Esophagus squamous epithelium (tissue), 5 donors: ENCODE results near the gene SYNPR. TPM values are rescaled to one million over a fixed set of nuclear protein-coding genes. Genes with fewer than 3 reads are reported as not detected.

ENCODE experiments used
- DNase-seq: peaks from one replicate; lab custom pipeline; 2025; lab: John Stamatoyannopoulos, UW
- H3K27ac ChIP-seq, 4 donors: fragments of 200-600 bp; sonication (generic); one replicate each; pipeline ENCODE4 v1.5.1; 2016 to 2019; ENCODE audit warnings: mild to moderate bottlenecking in 1 of 4
- H3K27me3 ChIP-seq, 4 donors: fragments of 200-600 bp; sonication (generic); 1 replicate in 3 of 4; 2 replicates in 1 of 4; pipeline versions ENCODE4 v1.5.1 to v1.6.0; 2017 to 2021; ENCODE audit warnings: antibody characterized with exemption in 1 of 4
- H3K36me3 ChIP-seq, 3 donors: fragments of 200-600 bp; sonication (generic); one replicate each; pipeline ENCODE4 v1.5.1; 2016 to 2019
- H3K4me1 ChIP-seq, 3 donors: fragments of 200-600 bp; sonication (generic); one replicate each; pipeline ENCODE4 v1.5.1; 2017 to 2019
- H3K4me3 ChIP-seq, 4 donors: fragments of 200-600 bp; sonication (generic); 1 replicate in 3 of 4; 2 replicates in 1 of 4; pipeline ENCODE4 v1.5.1; 2016 to 2019; ENCODE audit warnings: mild to moderate bottlenecking in 2 of 4, moderate library complexity in 1 of 4
- H3K9me3 ChIP-seq, 3 donors: fragments of 200-600 bp; sonication (generic); one replicate each; pipeline ENCODE4 v1.5.1; 2016 to 2019
- CTCF ChIP-seq, 6 experiments: fragments of 450-650 bp in 4 of 6; fragments of 200-600 bp in 2 of 6; sonication (generic) in 2 of 6; IDR thresholded peaks; one replicate each; pipeline ENCODE4 v1.5.1; 2016 to 2019; ENCODE audit warnings: antibody characterized with exemption in 6 of 6, mild to moderate bottlenecking in 4 of 6, moderate library complexity in 4 of 6
- POLR2A ChIP-seq, 4 donors: fragments of 450-650 bp; IDR thresholded peaks; one replicate each; pipeline ENCODE4 v1.6.1; 2017; ENCODE audit warnings: antibody characterized with exemption in 4 of 4, mild to moderate bottlenecking in 4 of 4, moderate library complexity in 3 of 4
- WGBS, 2 donors: methylation state at CpG; one replicate each; pipeline ENCODE4 v1.1.5; 2018; 5-methylcytosine and 5-hydroxymethylcytosine counted together
- intact Hi-C: fragments of 100-400 bp; cut with DNase I; formaldehyde crosslinking; loops from one replicate; pipeline ENCODE4 v1.15.0; 2022
- total RNA-seq, 4 donors: library from RNA; depleted of rRNA; stranded (reverse); fragments of >200 nt; gene quantifications; one replicate each; pipeline ENCODE4 v1.1.0, GENCODE V29; 2016
- donor health status: DM: yes; HTN: yes; CAD: no.

SYNPR gene
- total RNA-seq, 4 donors from 2014 or later = not detected

- H3K36me3 ChIP-seq = no peaks in the 10 kb centered on the region
- peaks cover 0 to 9% (median 6%) of the 10 kb centered on the region in 3 donors for H3K9me3 ChIP-seq
- intact Hi-C loops = no loop called here
- DNase-seq = no peak
- H3K27me3 ChIP-seq = no peaks in the 10 kb centered on the region
- H3K4me3 ChIP-seq = no peak overlapping the region
- H3K4me1 ChIP-seq = no peaks in the 10 kb centered on the region
- H3K27ac ChIP-seq = no peak overlapping the region
- TF ChIP-seq POLR2A (IDR thresholded peaks at IDR 0.05) = no peak
- no peak for TF ChIP-seq CTCF (IDR thresholded peaks at IDR 0.05)
- WGBS, 2 donors = 70 to 92% methylated on average over 1 of the region's 1 CpG
Observed at GRCh38 chr3:63585927-63586326, 307.8 kb downstream of the SYNPR start.

GRCh38 chr3:63588895-63589294, 310.8 kb downstream of the SYNPR start:
- Histone ChIP-seq H3K4me3 (no peak overlapping the region), H3K36me3 (no peaks in the 10 kb centered on the region), H3K27me3 (no peaks in the 10 kb centered on the region), H3K9me3 (peaks cover 0 to 9% (median 6%) of the 10 kb centered on the region in 3 donors), H3K27ac (no peak overlapping the region), H3K4me1 (no peaks in the 10 kb centered on the region)
- no peak for DNase-seq
- no peak for TF ChIP-seq POLR2A (IDR thresholded peaks at IDR 0.05)
- peak in 1 of 6 experiments; percentile 39 for TF ChIP-seq CTCF (IDR thresholded peaks at IDR 0.05)
- WGBS, 2 donors = 71 to 100% methylated on average over 1 of the region's 1 CpG
- intact Hi-C loops = no loop called here

GRCh38 chr3:63593779-63594178, 315.7 kb downstream of the SYNPR start:
- Histone ChIP-seq H3K4me3 (no peak overlapping the region), H3K27me3 (no peaks in the 10 kb centered on the region), H3K4me1 (no peaks in the 10 kb centered on the region), H3K27ac (no peak overlapping the region), H3K9me3 (peaks cover 0 to 5% (median 4%) of the 10 kb centered on the region in 3 donors), H3K36me3 (no peaks in the 10 kb centered on the region)
- no peak for DNase-seq
- WGBS, 2 donors = 58 to 65% methylated on average over 2 of the region's 2 CpGs
- TF ChIP-seq CTCF (IDR thresholded peaks at IDR 0.05) (no peak), POLR2A (IDR thresholded peaks at IDR 0.05) (no peak)
- intact Hi-C loops = no loop called here

GRCh38 chr3:63595221-63595620, 317.1 kb downstream of the SYNPR start:
- no peak overlapping the region for H3K4me3 ChIP-seq
- H3K9me3 ChIP-seq = no peaks in the 10 kb centered on the region
- H3K27me3 ChIP-seq = no peaks in the 10 kb centered on the region
- no peak for TF ChIP-seq POLR2A (IDR thresholded peaks at IDR 0.05)
- TF ChIP-seq CTCF (IDR thresholded peaks at IDR 0.05) = no peak
- intact Hi-C loops = no loop called here
- no peak overlapping the region for H3K27ac ChIP-seq
- no peaks in the 10 kb centered on the region for H3K36me3 ChIP-seq
- no peak for DNase-seq
- H3K4me1 ChIP-seq = no peaks in the 10 kb centered on the region

GRCh38 chr3:63597019-63597418, 318.9 kb downstream of the SYNPR start:
- intact Hi-C loops = no loop called here
- Histone ChIP-seq H3K4me1 (no peaks in the 10 kb centered on the region), H3K27me3 (no peaks in the 10 kb centered on the region), H3K9me3 (no peaks in the 10 kb centered on the region), H3K4me3 (no peak overlapping the region), H3K27ac (no peak overlapping the region), H3K36me3 (no peaks in the 10 kb centered on the region)
- TF ChIP-seq POLR2A (IDR thresholded peaks at IDR 0.05) = no peak
- no peak for TF ChIP-seq CTCF (IDR thresholded peaks at IDR 0.05)
- no peak for DNase-seq
- 83 to 91% methylated on average over 2 of the region's 2 CpGs for WGBS, 2 donors
